Skin of body (tissue), 2 donors: ENCODE data around the gene ASPRV1. TPM values are rescaled to one million over a fixed set of nuclear protein-coding genes. Genes with fewer than 3 reads are reported as not detected.

Source experiments
- DNase-seq: peaks from one replicate; lab custom pipeline; 2025; lab: John Stamatoyannopoulos, UW
- total RNA-seq: library from RNA; depleted of rRNA; stranded (reverse); fragments of >200 nt; gene quantifications from one replicate; pipeline ENCODE4 v1.2.3, GENCODE V29; 2014

ASPRV1 gene
- total RNA-seq, 1 donor from 2014 or later = 39.5 TPM

- no peak for DNase-seq
Observed at GRCh38 chr2:69989009-69989408, 27.6 kb upstream of the ASPRV1 start.

- DNase-seq = no peak
Observed at GRCh38 chr2:69988086-69988635, 26.7 kb upstream of the ASPRV1 start.

DNA sequence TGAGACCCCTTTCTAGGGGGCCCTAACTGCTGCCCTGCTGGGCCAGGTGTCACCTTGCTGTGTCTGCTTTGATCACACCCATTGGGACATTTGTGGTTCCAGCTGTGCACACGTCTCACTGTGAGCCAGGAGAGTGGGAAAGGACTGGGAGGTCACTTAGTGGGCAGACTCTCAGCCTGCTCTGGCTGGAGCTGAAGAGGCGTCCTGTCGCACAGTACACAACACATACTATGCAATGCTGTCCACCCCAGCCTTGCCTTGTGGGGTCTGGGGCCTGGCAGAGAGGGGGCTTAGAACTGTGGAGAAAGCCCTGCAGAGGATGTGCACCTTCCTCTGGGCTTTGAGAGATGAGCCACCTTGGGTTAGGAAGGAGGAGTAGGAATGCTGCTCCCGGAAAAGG lies 25.3 kb upstream of the ASPRV1 start:
- no peak for DNase-seq

DNA sequence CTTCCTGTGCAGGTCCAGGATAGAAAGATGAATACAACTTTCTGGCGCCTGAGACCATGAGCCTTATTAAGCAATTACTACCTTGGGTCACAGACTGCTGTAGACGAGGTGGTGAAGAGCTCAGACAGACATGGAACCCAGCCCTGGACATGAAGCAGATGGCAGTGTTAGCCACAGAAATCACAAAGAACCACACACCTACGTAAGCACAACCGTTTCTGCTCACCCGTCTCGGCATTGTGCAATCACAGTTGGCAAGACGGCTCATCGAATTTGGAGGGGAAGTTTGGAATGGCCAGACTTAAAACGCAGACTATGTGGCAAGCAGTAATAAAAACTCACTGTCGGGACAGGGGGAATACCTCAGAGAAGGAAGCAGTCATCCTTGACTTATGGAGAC lies 24.3 kb upstream of the ASPRV1 start:
- no peak for DNase-seq

DNA sequence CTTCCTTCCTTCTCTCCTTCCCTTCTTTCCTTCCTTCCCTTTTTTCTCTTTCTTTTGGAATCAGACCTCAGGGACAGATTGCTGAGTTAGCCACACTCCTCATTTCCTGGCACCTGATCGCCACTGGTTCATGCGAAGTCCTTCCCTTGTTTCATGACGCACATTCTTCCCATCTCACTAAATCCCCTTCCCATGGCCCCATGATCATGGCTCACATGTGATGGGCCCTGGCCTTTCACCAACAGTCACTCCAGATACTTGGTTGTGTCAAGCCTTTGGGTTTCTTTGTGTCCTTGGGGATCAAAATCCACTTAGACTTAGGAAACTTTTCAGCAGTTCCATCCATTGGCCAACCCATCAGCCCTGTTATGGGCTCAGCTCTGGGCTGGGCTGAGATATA lies 23.8 kb upstream of the ASPRV1 start:
- no peak for DNase-seq

- DNase-seq = no peak
Observed at GRCh38 chr2:69983392-69983966, 22.0 kb upstream of the ASPRV1 start.

- DNase-seq = peak; percentile 32
Observed at GRCh38 chr2:69979902-69980807, 18.7 kb upstream of the ASPRV1 start.

DNA sequence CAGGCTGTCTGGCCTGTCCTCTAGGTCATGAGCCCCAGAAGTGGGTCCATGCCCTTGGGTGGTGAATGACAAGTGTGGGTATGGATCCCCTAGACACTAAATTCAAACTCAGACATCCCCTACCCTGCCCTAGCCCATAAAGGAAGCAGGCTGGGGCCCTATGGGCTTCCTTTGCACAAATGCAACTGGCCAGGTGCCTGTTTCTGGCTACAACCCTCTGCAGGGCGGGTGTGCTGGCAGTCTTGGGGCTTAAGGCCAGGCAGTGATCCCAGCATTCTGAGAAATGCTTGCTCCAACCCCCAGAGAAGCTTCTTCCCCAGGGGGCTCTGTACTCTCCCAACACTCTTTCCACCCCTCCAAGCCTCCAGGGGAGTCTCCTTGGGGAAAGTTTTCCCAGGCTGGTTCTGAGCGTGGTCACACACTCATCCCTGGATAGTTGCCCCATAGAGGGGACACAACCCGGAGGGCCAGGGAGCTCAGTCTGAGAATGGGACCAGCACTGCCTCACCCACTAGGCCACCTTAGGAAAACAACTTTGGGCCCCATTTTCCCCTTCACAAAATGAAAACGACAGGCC lies 16.6 kb upstream of the ASPRV1 start:
- DNase-seq = no peak

DNA sequence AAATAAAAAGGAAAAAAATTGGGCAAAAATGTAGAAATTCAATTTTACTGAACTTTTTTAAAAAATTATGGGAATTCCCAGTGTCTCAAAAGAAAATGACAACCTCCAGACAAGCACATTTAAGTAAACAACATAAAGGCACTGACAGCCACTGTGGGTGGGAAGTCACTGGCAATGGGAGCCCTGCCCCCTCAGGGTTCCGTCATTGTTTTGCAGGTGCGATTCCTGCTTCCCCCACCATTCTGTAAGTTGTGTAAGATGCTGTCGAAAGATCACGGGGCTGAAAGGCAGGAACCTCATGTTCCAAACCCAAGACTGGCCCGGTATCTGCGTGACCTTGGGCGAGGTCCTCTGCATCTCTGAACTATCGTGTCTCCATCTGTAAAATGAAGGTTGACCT lies 15.8 kb upstream of the ASPRV1 start:
- DNase-seq = no peak

DNA sequence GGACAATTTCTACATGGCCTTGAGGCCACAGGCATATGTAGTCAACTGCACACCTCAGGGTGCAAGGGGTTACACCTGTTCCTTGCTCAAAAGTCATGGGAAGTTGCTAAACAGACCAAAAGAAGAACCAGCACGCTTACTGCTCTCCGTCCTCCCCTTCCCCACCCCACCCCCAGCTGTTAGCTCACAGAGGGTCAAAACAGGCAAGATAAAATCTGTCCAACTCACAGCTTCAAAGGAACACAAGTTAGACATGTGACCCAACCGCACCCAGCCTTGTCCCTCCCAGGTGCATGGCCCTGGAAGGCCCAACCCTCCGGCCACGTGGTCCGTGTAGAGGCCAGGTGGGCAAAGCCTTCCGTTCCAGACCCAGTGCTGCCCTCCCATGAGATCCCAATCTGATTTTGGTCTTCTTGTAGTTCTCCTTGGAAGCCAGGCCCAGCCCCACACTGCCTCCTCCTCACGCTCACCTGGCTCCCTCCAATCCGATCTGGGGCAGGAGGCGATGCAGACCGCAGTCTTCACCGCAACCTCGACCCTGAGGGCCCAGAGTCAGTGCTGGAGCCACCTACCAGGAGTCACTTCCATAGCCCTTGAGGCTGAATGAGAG lies 14.5 kb upstream of the ASPRV1 start:
- DNase-seq = no peak

GRCh38 chr2:69975136-69975852 lies 13.9 kb upstream of the ASPRV1 start:
- no peak for DNase-seq

DNA sequence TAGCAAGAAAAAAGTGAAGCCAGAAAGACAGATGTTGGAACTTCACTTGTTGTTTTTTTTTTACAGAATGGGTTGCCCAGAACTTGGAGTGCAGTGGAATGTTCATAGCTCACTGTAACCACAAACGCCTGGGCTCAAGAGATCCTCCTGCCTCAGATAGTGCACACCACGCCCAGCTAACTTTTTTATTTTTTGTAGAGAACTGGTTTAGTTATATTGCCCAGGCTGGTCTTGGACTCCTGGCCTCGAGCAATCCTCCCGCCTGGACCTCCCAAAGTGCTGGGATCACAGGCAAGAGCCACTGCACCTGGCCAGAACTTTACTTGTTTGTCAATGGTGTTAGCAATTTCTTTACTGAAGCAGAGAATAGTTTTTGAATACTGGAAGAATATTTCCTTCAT lies 11.9 kb upstream of the ASPRV1 start:
- no peak for DNase-seq

DNA sequence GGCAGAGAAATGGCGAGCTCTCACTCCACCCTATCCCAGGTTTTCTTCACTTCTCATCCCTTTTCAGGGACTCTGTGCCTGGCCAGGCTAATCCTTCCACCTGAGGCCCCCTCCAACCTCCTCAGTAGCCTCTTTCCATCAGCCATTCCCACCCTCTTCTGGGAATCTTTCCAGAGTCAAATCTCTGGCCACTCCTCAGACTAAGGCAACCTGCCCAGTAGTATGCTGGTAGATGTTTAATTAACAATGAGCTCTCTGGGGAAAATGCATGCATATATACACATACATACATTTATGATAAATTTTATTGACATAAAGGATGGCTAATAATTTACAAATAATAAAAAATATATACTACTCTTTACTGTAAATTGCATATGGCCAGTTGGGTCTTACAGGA lies 11.4 kb upstream of the ASPRV1 start:
- DNase-seq = no peak

DNA sequence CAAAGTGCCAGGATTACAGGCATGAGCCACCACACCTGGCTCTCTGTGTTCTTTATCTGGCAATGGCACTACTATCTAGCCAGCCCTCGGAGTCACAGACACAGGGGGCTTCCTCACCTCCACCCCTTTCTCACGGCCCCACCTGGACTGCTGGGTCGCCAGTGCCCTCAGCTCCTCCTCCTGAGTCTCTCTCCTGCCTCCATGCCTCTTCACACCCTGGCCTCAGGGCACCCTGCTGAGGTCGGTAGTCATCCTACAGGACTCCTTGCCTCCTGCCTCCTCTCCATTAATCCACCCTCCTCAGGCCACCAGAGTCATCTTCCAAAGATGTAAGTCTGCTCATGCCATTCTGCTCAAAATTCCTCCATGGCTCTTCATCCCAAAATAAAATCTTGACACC lies 8.6 kb upstream of the ASPRV1 start:
- DNase-seq = no peak

DNA sequence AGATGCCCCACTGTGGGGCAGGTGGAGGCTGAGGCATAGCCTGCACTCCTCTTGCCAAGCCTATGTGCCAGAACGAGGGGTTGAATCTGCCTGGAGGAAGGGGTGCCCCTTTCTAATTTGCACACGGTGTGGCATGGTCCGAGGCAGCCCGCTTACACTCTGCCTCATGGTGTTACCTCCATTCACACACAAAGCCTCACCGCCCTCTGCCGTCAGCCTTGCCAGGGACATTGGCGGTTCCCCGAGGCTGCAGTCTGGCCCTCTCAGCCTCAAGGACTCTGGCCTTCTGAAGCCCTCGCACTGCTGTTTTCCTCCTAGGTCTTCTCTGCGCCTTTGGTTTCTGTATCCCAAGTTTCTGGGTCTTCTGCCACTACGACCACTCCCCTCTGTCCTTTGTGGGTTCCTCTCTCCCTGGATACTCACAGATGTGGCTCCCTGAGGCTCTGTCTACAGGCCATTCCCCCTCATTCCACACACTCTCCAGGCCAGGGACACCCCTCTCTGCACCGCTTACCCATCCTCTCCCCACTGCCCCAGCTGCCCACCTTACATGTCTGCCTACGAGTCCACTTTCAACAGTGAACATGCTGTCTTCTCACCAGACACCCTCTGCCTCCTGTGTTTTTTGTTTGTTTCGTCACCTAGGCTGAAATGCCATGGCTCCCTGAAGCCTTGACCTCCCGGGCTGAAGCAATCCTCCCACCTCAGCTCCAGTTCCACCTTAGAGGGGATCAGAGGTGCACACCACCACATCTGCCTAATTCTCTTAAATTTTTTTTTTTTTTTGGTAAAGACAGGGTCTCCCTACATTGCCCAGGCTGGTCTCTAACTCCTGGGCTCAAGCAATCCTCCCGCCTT lies 7.9 kb upstream of the ASPRV1 start:
- DNase-seq = no peak

GRCh38 chr2:69968609-69969008 lies 7.2 kb upstream of the ASPRV1 start:
- DNase-seq = no peak

GRCh38 chr2:69966496-69966895 lies 5.1 kb upstream of the ASPRV1 start:
- no peak for DNase-seq

- no peak for DNase-seq
Observed at GRCh38 chr2:69965756-69966445, 4.5 kb upstream of the ASPRV1 start.

- no peak for DNase-seq
Observed at GRCh38 chr2:69964353-69964841, 3.0 kb upstream of the ASPRV1 start.
